ENCODE results near the gene MEGF10.

MEGF10 gene

DNA sequence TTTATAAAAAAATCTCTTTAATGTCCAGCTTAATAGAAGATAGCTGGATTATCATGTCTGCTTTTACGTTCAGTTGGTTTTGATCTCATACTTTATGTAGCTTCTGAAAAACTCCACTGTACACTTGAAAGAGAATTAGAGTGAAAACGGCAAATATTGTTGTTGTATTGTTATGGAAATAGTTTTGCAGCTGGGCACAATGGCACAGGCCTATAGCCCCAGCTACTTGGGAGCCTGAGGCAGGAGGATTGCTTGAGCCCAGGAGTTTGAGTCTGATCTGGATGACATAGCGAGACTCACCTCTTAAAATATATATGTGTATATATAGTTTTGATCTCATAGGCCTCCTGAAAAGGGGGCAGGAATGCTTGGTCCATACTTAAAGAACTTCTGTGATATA is 159.4 kb downstream of the MEGF10 start:
- DNase-seq (ENCODE audit: low spot score in 2 of 2) (no peak), ATAC-seq (ENCODE audit: low read depth) (no peak)
- H3K27me3 Mint-ChIP-seq = peaks cover 7% of the 10 kb centered on the region
- H3K4me1 Mint-ChIP-seq = no peaks in the 10 kb centered on the region
- no peaks in the 10 kb centered on the region for H3K36me3 Mint-ChIP-seq
- H3K4me3 Mint-ChIP-seq = no peak overlapping the region
- H3K9me3 Mint-ChIP-seq = no peaks in the 10 kb centered on the region
- H3K27ac Mint-ChIP-seq = no peak overlapping the region

DNA sequence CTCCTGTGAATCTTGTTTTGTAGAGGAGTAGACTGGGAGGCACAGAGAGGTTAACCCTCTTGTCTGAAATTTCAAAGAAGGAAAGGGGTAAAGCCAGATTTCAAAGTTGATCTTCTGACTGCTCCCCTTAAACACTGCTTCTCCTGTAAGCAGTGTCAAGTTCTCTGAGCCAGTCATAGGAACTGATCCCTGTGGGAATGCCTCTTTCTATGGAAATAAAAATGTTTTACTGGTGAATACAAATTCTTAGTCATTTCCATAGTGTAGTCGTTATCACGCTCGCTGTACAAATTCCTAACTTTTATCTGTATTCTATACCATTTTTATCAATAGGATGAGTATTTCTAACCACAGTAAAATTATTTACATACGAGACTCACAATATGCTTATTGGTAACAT is 160.5 kb downstream of the MEGF10 start:
- Mint-ChIP-seq H3K9me3 (no peaks in the 10 kb centered on the region), H3K27ac (no peak overlapping the region), H3K4me1 (no peaks in the 10 kb centered on the region), H3K36me3 (no peaks in the 10 kb centered on the region), H3K4me3 (no peak overlapping the region), H3K27me3 (peaks cover 5% of the 10 kb centered on the region)
- no peak for ATAC-seq (ENCODE audit: low read depth)
- no peak for DNase-seq (ENCODE audit: low spot score in 2 of 2)

DNA sequence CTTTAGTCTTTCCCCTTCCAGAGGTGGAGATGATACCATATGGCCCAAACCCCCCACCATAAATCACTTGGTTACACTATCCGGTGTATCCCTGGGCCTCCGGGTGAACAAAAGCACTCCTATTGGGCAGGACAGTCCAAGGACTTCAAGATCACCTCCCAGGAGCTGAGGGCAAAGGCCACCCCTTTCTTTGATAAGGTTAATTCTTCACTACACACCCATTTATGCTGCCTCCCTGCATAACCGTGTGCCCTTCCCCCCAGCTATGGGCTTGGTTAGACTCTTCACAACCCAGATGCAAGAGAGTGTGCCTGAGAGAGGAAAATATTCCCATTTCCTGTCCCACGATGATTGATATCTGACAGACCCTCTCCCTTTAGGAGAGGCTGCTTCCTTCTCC is 162.0 kb downstream of the MEGF10 start:
- no peaks in the 10 kb centered on the region for H3K9me3 Mint-ChIP-seq
- no peak overlapping the region for H3K4me3 Mint-ChIP-seq
- peaks cover 5% of the 10 kb centered on the region for H3K27me3 Mint-ChIP-seq

DNA sequence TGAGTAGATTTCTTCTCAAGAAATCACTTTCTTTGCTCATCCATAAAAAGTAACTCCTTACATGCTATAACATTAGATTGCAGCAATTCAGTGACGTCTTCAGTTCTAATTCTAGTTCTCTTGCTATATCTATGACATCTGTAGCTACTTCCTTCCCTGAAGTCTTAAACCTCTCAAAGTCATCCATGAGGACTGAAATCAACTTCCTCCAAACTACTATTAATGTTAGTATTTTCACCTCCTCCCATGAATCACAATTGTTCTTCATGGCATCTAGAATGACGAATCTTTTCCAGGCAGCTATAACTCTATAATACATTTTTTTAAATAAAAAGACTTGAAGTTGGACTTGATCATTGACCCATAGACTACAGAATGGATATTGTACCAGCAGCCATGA is 180.6 kb downstream of the MEGF10 start:
- no peaks in the 10 kb centered on the region for H3K4me1 Mint-ChIP-seq
- H3K27me3 Mint-ChIP-seq = peaks cover 7% of the 10 kb centered on the region
- H3K4me3 Mint-ChIP-seq = no peak overlapping the region
- DNase-seq (ENCODE audit: low spot score in 2 of 2) (no peak), ATAC-seq (ENCODE audit: low read depth) (no peak)
- H3K36me3 Mint-ChIP-seq = no peaks in the 10 kb centered on the region
- H3K27ac Mint-ChIP-seq = no peak overlapping the region
- H3K9me3 Mint-ChIP-seq = peaks cover 2% of the 10 kb centered on the region

More for the DNA sequence above, 162.0 kb downstream of the MEGF10 start:
- Mint-ChIP-seq H3K27ac (no peak overlapping the region), H3K36me3 (no peaks in the 10 kb centered on the region), H3K4me1 (no peaks in the 10 kb centered on the region)
- no peak for DNase-seq (ENCODE audit: low spot score in 2 of 2)
- no peak for ATAC-seq (ENCODE audit: low read depth)

DNA sequence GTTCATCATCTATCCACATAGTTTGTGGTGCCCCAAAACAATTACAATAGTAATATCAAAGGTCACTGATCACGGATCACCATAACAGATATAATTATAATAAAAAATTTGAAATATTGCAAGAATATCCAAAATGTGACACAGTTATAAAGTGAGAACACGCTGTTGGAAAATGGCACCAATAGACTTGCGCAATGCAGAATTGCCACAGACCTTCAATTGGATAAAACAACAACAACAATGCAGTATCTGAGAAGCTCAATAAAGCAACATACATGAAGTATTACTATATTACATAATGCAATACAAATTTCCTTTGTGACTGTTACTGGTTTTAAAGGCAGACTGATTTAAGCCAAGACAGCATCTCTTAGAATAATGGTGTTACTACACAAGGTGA is 182.1 kb downstream of the MEGF10 start:
- Mint-ChIP-seq H3K27me3 (peaks cover 6% of the 10 kb centered on the region), H3K36me3 (no peaks in the 10 kb centered on the region), H3K9me3 (no peaks in the 10 kb centered on the region), H3K4me3 (no peak overlapping the region), H3K4me1 (no peaks in the 10 kb centered on the region), H3K27ac (no peak overlapping the region)
- ATAC-seq (ENCODE audit: low read depth) (no peak), DNase-seq (ENCODE audit: low spot score in 2 of 2) (no peak)

DNA sequence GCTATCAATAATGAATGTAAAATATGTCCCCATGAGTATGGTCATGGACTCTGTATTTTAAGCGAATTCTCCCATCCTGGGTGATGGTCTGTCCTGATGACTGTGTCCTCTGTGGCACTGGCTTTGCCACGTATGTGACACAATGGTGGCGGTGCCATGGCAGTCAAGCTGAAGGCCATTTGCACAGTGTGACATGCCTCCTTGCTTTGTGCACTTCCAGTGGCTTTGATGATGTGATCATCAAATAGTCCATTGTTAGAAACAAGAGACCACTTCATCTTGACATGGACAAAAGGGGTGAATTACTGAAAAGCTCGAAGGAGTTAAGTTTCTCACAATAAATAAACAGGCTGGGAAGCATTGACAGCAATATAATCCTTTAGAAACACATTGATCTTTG is 195.9 kb downstream of the MEGF10 start:
- Mint-ChIP-seq H3K27me3 (peaks cover 3% of the 10 kb centered on the region), H3K9me3 (no peaks in the 10 kb centered on the region)
- DNase-seq (ENCODE audit: low spot score in 2 of 2) = no peak

DNA sequence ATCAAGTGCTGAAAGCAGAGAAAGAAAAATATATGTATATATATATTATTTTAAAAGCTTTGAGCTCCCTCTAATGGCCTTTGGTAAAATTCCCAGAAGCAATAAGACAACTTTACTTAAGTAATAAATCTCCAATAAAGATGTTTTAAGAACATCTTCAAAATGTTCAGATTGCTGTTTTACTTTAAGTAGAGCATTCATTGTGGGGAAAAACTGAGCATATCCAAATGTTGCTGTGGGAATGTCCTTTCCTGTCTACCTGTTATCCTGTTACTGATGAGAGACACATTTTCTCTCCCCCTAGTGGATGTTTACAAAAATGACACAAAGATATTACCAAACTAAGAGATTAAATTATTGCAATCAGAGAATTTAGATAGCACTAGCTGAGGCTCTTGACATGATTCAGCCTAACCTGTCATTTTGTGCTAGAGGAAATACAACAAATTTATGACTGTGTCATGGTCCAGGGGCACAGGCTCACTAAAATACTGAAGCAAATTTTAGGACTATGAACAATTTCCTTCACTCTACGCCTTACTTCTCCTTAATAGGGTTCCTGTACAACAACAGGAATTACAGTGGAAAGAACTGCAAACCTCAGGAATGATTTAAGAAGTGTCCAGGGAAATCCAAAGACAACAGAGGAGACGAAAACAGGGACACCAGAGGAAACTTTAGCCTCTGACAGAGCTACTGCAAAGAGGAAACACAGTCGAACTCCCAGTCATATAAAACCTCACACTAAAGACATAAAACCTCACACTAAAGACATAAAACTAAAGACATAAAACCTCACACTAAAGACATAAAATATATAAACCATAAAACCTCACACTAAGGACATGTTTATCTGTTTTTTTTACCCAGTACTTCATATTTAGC is 202.5 kb downstream of the MEGF10 start:
- Mint-ChIP-seq H3K27me3 (peaks cover 6% of the 10 kb centered on the region), H3K4me1 (no peaks in the 10 kb centered on the region), H3K4me3 (no peak overlapping the region), H3K36me3 (no peaks in the 10 kb centered on the region), H3K9me3 (peaks cover 1% of the 10 kb centered on the region), H3K27ac (no peak overlapping the region)
- DNase-seq (ENCODE audit: low spot score in 2 of 2) (peak in 1 of 2 donors; percentile 24), ATAC-seq (ENCODE audit: low read depth) (peak; percentile 70)

More for the DNA sequence above, 195.9 kb downstream of the MEGF10 start:
- H3K4me3 Mint-ChIP-seq = no peak overlapping the region
- H3K27ac Mint-ChIP-seq = no peak overlapping the region
- no peaks in the 10 kb centered on the region for H3K4me1 Mint-ChIP-seq
- no peak for ATAC-seq (ENCODE audit: low read depth)
- H3K36me3 Mint-ChIP-seq = no peaks in the 10 kb centered on the region

DNA sequence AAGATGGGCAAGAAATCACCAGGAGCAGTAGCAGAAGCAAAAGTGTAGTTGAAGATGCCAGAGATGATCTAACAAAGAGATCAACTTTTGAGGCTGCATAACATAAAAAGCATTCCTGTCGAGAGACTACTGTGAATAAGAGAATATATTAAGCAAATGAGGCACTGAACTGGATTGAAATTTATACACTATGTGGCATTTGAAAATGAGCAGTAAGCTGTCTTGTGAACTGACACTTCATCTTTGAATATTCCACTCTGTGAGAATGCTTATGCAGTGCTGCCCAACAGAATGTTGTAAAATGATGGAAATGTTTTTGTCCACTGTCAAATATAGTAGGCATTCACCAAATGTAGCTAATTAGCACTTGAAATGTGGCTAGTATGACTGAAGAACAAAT is 208.0 kb downstream of the MEGF10 start:
- H3K9me3 Mint-ChIP-seq = peaks cover 1% of the 10 kb centered on the region
- H3K4me3 Mint-ChIP-seq = no peak overlapping the region
- no peak overlapping the region for H3K27ac Mint-ChIP-seq
- H3K36me3 Mint-ChIP-seq = no peaks in the 10 kb centered on the region
- DNase-seq (ENCODE audit: low spot score in 2 of 2) (no peak), ATAC-seq (ENCODE audit: low read depth) (no peak)
- peaks cover 3% of the 10 kb centered on the region for H3K27me3 Mint-ChIP-seq
- no peaks in the 10 kb centered on the region for H3K4me1 Mint-ChIP-seq

DNA sequence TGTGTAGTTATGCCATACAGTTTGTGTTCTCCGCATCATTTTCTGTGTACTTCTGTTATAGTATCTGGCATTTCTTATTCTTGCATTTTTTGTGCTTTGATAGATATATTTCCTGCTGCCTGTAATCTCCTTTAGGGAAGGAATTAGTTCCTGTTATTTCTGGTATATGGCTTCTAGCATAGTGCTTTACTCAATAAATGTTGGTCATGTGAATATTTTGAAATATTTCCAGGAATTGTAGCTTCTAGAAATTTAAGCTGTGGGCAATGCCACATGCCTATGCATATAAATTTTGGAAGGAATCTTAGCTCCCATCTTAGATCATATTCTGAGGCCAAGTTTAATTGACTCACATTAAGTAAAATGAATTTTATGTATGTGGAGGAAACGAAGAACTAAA is 215.3 kb downstream of the MEGF10 start:
- Mint-ChIP-seq H3K36me3 (no peaks in the 10 kb centered on the region), H3K4me3 (no peak overlapping the region), H3K27ac (no peak overlapping the region), H3K27me3 (peaks cover 8% of the 10 kb centered on the region), H3K9me3 (no peaks in the 10 kb centered on the region), H3K4me1 (no peaks in the 10 kb centered on the region)
- no peak for DNase-seq (ENCODE audit: low spot score in 2 of 2)
- ATAC-seq (ENCODE audit: low read depth) = no peak

DNA sequence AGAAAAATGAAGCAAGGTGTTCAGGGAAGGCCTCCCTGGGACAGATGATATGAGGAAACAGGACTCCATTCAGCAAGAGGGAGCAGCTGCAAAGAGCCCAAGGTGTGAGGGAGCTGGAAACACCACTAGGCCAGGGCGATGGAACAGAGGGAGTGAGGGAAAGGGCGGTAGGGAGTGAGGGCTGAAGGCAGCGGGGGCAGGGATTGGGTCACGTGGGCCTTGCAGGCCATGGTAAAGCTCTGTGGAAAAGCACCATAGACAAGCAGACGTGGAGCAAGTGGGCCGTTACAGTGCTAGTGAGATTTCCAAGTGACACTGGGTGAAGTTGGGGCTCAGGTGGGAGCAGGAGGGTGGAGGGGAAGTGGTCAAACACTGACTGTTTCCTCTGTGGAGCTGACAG is 216.0 kb downstream of the MEGF10 start:
- H3K27me3 Mint-ChIP-seq = peaks cover 12% of the 10 kb centered on the region
- no peaks in the 10 kb centered on the region for H3K4me1 Mint-ChIP-seq
- no peak overlapping the region for H3K27ac Mint-ChIP-seq
- no peak overlapping the region for H3K4me3 Mint-ChIP-seq
- no peaks in the 10 kb centered on the region for H3K9me3 Mint-ChIP-seq
- no peaks in the 10 kb centered on the region for H3K36me3 Mint-ChIP-seq
- DNase-seq (ENCODE audit: low spot score in 2 of 2) (no peak), ATAC-seq (ENCODE audit: low read depth) (no peak)

DNA sequence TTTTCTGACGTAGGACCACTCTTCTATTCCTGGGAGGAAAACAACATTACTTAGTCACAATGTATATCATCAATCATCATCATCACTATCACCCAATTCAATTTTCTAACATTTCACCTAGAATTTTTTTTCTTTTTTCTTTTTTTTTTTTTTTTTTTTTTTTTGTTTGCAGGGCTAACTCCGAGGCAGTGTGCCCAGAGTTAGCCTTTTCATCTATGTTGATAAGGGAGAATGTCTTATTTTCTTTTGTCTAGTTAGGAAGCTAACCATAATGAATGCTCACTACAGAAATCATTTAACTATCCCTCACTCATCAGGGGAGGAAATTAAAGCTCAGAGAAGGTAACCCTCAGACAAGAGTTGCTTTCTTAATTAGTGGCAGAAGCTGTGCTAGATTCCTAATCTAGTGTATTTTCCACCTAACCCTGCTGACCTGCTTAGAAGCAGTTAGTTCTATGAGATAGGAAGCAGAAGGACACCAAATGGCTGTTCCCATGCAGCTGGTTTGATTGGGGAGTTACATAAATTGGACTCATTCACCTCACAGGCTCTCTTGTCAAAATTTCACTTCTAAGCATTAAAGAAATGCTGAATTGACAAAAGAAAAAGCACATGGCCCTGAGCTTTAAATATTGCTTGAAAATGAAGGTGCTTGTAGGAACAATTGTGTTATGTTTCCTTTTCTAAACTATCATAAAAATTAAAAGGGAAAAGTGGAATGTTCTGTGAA is 218.2 kb downstream of the MEGF10 start:
- no peak for ATAC-seq (ENCODE audit: low read depth)
- Mint-ChIP-seq H3K27me3 (peaks cover 21% of the 10 kb centered on the region), H3K36me3 (no peaks in the 10 kb centered on the region), H3K4me3 (no peak overlapping the region), H3K9me3 (no peaks in the 10 kb centered on the region), H3K4me1 (no peaks in the 10 kb centered on the region), H3K27ac (no peak overlapping the region)
- DNase-seq (ENCODE audit: low spot score in 2 of 2) = no peak

All from memory B cell (primary cell).